Smooth muscle cell (in vitro differentiated cells): ENCODE results near the gene PARN. TPM values are rescaled to one million over a fixed set of nuclear protein-coding genes. Genes with fewer than 3 reads are reported as not detected.
A peak's percentile ranks its signal among the peaks of the same experiment; 100 is the strongest.

Experiments
- DNase-seq: peaks from one replicate; lab custom pipeline; 2025; ENCODE audit not compliant: unreplicated experiment; lab: John Stamatoyannopoulos, UW
- H2AFZ ChIP-seq: fragments of 200-600 bp; sonication (generic); 2 replicates; pipeline ENCODE4 v1.6.0; 2016; ENCODE audit warnings: antibody characterized with exemption, low read depth, mild to moderate bottlenecking
- H3F3A ChIP-seq: fragments of 200-600 bp; sonication (generic); 2 replicates; pipeline ENCODE4 v1.6.0; 2017; ENCODE audit warnings: antibody characterized with exemption, low read depth
- H3K27ac ChIP-seq: fragments of 200-600 bp; sonication (generic); 2 replicates; pipeline ENCODE4 v1.5.1; 2016; ENCODE audit warnings: low read depth, mild to moderate bottlenecking
- H3K27me3 ChIP-seq: fragments of 200-600 bp; sonication (generic); 2 replicates; pipeline ENCODE4 v1.6.1; 2016; ENCODE audit warnings: low read depth, mild to moderate bottlenecking
- H3K36me3 ChIP-seq: fragments of 200-600 bp; sonication (generic); 2 replicates; pipeline ENCODE4 v1.5.1; 2016; ENCODE audit warnings: low read depth
- H3K4me1 ChIP-seq: fragments of 200-600 bp; sonication (generic); 2 replicates; pipeline ENCODE4 v1.5.1; 2016; ENCODE audit warnings: low read depth
- H3K4me2 ChIP-seq: fragments of 200-600 bp; sonication (generic); 2 replicates; pipeline ENCODE4 v1.6.0; 2016; ENCODE audit warnings: mild to moderate bottlenecking
- H3K4me3 ChIP-seq: fragments of 200-600 bp; sonication (generic); 2 replicates; pipeline ENCODE4 v1.5.1; 2016; ENCODE audit warnings: mild to moderate bottlenecking
- H3K79me2 ChIP-seq: fragments of 200-600 bp; sonication (generic); 2 replicates; pipeline ENCODE4 v1.6.0; 2016; ENCODE audit warnings: low read depth, mild to moderate bottlenecking
- H3K9ac ChIP-seq: fragments of 200-600 bp; sonication (generic); 2 replicates; pipeline ENCODE4 v1.6.0; 2016; ENCODE audit warnings: low read depth
- H3K9me3 ChIP-seq: fragments of 200-600 bp; sonication (generic); replicated peaks from 2 replicates; pipeline ENCODE4 v1.5.1; 2016; ENCODE audit warnings: low read depth
- H4K20me1 ChIP-seq: fragments of 200-600 bp; sonication (generic); 2 replicates; pipeline ENCODE4 v1.6.0; 2016; ENCODE audit warnings: low read depth
- WGBS: methylation state at CpG from one replicate; pipeline ENCODE4 v1.1.7; 2016; ENCODE audit warnings: low lambda C conversion rate; 5-methylcytosine and 5-hydroxymethylcytosine counted together
- polyA plus RNA-seq: library from polyadenylated mRNA; unstranded; fragments of >200 nt; fragmentation: Nextera tagmentation; extraction: Ambion mirVana; gene quantifications from 2 replicates; pipeline ENCODE4 v1.2.1, GENCODE V29; 2016
- total RNA-seq: library from RNA; depleted of rRNA; stranded (reverse); fragments of >200 nt; gene quantifications from 2 replicates; pipeline ENCODE4 v1.2.3, GENCODE V29; 2014
- TF ChIP-seq, protein P1 (sequence below): fragments of 200-600 bp; sonication (generic); IDR thresholded peaks from 2 replicates; pipeline ENCODE4 v1.5.1; 2017; ENCODE audit warnings: borderline replicate concordance, mild to moderate bottlenecking, antibody characterized with exemption; ENCODE audit not compliant: insufficient read depth, poor library complexity, severe bottlenecking

The PARN gene
- total and polyA plus RNA-seq, 2 experiments from 2014 or later = 22.2 to 24.6 TPM

DNA sequence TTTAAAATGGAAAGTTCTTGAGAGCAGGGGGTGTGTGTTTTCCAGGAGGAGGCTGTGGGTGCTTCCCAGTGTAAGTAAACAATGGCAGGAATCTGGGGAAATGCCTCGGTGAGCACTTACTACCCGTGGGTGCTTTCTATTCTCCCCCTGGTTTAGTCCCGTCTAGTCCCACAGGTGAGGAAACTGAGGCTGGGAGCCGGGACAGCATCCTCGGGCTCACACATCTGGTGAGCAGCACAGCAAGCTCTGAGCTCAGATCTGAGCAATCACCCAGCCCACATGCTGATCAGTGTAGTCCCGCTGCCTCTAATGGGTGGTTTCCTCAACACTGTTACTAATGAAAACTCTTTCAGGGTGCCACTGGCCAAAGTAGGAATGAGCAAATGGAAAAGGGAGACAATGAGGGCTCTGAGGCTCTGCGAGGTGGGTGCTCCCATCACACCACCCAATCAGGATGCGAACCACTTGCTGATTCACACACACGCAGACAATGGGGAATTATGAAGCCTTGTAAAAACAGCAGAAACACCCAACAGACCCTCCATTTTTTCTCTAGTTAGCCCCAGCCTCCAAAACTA is 202.6 kb downstream of the PARN start:
- no peak overlapping the region for H3K9ac ChIP-seq
- no peaks in the 10 kb centered on the region for H4K20me1 ChIP-seq
- no peak overlapping the region for H3K4me2 ChIP-seq
- 57% methylated on average over 9 of the region's 9 CpGs for WGBS
- no peak for DNase-seq
- no peaks in the 10 kb centered on the region for H3F3A ChIP-seq
- TF ChIP-seq, protein P1, sequence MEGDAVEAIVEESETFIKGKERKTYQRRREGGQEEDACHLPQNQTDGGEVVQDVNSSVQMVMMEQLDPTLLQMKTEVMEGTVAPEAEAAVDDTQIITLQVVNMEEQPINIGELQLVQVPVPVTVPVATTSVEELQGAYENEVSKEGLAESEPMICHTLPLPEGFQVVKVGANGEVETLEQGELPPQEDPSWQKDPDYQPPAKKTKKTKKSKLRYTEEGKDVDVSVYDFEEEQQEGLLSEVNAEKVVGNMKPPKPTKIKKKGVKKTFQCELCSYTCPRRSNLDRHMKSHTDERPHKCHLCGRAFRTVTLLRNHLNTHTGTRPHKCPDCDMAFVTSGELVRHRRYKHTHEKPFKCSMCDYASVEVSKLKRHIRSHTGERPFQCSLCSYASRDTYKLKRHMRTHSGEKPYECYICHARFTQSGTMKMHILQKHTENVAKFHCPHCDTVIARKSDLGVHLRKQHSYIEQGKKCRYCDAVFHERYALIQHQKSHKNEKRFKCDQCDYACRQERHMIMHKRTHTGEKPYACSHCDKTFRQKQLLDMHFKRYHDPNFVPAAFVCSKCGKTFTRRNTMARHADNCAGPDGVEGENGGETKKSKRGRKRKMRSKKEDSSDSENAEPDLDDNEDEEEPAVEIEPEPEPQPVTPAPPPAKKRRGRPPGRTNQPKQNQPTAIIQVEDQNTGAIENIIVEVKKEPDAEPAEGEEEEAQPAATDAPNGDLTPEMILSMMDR = no peak
- H2AFZ ChIP-seq = no peak overlapping the region
- H3K27ac ChIP-seq = peak overlapping the region; percentile 33
- no peaks in the 10 kb centered on the region for H3K27me3 ChIP-seq
- H3K4me1 ChIP-seq = no peaks in the 10 kb centered on the region
- H3K79me2 ChIP-seq = no peaks in the 10 kb centered on the region
- H3K36me3 ChIP-seq = no peaks in the 10 kb centered on the region
- H3K4me3 ChIP-seq = no peak overlapping the region
- H3K9me3 ChIP-seq = no peaks in the 10 kb centered on the region

GRCh38 chr16:14424595-14424994 is 205.5 kb downstream of the PARN start:
- Histone ChIP-seq H3K9me3 (no peaks in the 10 kb centered on the region), H4K20me1 (no peaks in the 10 kb centered on the region), H3K27me3 (no peaks in the 10 kb centered on the region), H3K27ac (no peak overlapping the region), H3K9ac (no peak overlapping the region), H3K4me1 (no peaks in the 10 kb centered on the region), H3K4me3 (no peak overlapping the region), H3K4me2 (no peak overlapping the region), H2AFZ (no peak overlapping the region), H3F3A (no peaks in the 10 kb centered on the region), H3K36me3 (no peaks in the 10 kb centered on the region), H3K79me2 (no peaks in the 10 kb centered on the region)
- TF ChIP-seq, protein P1 = no peak
- no peak for DNase-seq
- WGBS = 97% methylated on average over 4 of the region's 4 CpGs

- 94% methylated on average over 4 of the region's 4 CpGs for WGBS
- no peak overlapping the region for H3K9ac ChIP-seq
- no peaks in the 10 kb centered on the region for H3K4me1 ChIP-seq
- H3K4me2 ChIP-seq = no peak overlapping the region
- no peaks in the 10 kb centered on the region for H4K20me1 ChIP-seq
- no peak overlapping the region for H2AFZ ChIP-seq
- H3K36me3 ChIP-seq = no peaks in the 10 kb centered on the region
- H3K27me3 ChIP-seq = no peaks in the 10 kb centered on the region
- H3F3A ChIP-seq = no peaks in the 10 kb centered on the region
- H3K4me3 ChIP-seq = no peak overlapping the region
- H3K27ac ChIP-seq = no peak overlapping the region
- TF ChIP-seq, protein P1 = no peak
- no peaks in the 10 kb centered on the region for H3K79me2 ChIP-seq
- DNase-seq = no peak
- H3K9me3 ChIP-seq = no peaks in the 10 kb centered on the region
These were observed 206.7 kb downstream of the PARN start for GRCh38 chr16:14423344-14423743.
